Inferior parietal cortex (tissue), 1 donor: ENCODE data around the gene LRIT1.

Experiments
- DNase-seq: peaks from one replicate; pipeline ENCODE4 v3.0.0-alpha.2; 2016; ENCODE audit errors: extremely low spot score

LRIT1 gene

DNA sequence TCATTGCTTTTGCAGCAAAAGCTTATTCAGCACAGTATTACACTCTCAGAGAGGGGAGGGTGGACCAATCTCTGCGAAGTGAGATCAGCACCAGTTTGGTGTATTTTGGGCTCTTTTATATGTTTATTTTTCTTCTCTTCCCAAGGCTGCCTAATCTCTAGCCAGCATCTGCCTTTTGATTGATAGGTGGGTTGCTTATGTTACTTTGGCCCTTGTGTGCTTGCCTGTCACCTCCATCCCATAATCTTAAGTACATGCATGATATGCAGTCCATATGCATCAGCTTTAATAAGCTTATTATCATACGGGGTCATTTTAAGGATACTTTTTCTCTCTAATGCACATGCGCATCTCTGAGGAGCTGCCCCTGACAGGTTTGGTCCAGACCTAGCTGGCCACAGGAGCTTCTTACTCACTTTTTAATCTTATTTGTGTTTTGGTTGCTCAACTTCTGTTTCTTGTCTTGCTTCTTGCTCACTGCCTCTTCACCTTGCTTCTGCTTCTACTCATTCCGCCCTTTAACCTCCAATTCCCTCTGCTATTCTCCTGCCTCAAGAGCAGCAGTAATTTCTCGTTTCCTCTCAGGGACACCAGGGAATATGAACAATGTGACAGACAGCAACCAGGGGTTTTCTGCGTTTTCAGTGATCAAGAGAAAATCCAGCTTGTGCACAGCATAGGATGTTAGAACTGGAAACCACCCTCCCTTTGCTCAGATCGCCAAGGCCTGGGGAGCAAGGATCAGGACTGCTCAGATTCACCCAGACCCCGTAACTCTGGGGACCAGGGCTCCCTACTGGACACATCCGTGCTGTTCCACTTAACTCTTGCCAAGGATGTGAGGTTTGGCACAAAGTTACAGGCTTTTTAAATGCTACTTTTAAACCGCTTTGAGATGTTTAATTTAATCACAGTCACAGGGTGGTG lies 13.5 kb upstream of the LRIT1 start:
- DNase-seq: no peak

DNA sequence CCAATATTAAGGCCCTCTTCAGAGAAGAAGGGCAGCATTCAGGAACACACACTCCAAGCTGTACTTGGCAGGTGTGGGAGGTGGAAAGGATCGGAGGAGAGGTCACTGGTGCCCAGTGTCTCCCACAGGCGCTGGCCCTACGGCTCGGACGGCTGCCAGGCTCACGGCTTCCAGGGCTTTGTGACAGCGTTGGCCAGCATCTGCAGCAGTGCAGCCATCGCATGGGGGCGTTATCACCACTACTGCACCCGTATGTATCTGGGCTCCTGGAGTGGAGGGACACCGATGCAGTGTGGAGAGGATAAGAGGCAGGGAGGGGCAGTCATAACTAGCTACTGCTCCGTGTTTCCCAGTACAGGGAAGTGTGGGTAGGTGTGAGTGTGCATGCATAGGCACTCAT lies 7.4 kb upstream of the LRIT1 start:
- no peak for DNase-seq

DNA sequence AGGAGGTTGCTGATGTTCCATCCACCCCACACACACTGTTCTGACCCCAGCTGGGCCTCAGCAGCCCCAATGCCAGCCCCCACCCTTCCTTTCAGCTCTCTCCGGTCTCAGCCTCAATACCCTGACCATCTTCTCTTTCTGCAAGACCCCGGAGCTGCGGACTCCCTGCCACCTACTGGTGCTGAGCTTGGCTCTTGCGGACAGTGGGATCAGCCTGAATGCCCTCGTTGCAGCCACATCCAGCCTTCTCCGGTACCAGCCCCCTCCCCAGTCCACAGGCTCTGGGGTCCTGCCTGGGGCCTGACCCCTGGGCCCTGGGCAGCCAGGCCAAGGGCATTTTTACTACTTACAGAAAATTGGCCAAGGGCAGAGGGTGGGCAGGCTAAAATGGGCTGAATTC lies 6.2 kb upstream of the LRIT1 start:
- DNase-seq: no peak

DNA sequence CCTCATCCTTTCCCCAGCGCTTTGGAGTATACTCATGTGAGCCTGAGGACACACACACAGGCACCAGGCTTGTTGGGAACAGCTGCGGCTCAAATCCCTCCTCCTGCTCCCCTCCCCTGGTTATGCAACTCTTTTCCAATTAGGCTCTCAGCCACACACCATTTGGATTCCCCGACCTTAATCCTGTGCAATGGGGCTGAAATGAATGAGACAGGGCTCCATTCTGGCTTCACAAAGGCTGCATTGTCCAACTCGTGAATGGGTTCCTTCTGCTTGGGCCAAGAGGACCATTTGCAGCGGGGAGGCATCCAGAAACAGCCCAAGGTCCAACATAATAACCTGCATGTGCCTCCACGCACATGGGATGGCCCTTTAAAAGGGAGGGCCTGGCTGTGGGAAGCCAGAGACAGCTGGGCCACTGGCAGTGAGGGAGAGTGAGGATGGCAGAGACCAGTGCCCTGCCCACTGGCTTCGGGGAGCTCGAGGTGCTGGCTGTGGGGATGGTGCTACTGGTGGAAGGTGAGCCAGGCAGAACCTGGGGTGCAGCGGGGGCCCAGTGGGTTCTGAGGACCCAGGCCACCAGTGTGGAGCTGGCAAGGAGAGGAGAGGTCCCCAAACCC lies 3.4 kb upstream of the LRIT1 start, which contains the start of gene RGR:
Gene RGR, plus strand, starts transcription at position 403 of the 620 bp plus-strand sequence. Its CDS starts 38 bp downstream, at position 441.
- DNase-seq: peak; percentile 96

DNA sequence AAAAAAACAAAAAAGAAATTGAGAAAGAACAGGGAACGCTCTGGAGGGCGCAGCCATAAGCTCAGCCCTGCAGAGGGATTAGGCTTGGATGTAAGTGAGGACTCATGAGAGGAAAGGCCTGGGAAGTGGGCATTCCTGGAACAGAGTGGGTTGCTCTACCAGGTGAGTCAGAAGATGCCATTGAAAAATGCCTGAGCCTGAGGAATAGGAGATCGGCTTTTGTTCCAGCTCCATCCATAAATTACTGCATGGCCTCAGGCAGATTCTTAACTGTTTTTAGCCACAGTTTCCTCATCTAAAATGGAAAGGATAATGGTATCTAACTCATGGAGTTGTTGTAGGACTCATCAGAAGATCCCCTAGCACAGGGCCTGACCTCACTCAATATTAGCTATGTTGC lies 2.4 kb upstream of the LRIT1 start:
- no peak for DNase-seq

DNA sequence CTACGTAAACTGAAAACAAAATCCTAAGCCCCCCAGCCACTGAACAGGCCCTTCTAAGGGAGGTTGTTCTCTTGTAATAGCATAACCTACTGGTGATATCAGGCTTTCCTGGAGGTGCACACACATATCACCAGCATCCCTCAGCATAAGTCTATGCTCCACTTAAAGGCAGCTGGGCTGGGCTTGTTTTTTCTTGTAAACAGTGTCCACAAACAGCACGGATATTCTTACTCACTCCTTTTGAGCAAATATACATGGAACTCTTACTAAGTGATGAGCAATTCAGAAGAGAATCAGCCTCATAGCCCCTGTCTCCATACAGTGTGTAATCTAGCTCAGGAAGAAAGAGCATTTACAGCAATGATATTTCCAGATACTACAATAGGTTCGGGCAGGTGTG lies 2.4 kb downstream of the LRIT1 start:
- DNase-seq: no peak

DNA sequence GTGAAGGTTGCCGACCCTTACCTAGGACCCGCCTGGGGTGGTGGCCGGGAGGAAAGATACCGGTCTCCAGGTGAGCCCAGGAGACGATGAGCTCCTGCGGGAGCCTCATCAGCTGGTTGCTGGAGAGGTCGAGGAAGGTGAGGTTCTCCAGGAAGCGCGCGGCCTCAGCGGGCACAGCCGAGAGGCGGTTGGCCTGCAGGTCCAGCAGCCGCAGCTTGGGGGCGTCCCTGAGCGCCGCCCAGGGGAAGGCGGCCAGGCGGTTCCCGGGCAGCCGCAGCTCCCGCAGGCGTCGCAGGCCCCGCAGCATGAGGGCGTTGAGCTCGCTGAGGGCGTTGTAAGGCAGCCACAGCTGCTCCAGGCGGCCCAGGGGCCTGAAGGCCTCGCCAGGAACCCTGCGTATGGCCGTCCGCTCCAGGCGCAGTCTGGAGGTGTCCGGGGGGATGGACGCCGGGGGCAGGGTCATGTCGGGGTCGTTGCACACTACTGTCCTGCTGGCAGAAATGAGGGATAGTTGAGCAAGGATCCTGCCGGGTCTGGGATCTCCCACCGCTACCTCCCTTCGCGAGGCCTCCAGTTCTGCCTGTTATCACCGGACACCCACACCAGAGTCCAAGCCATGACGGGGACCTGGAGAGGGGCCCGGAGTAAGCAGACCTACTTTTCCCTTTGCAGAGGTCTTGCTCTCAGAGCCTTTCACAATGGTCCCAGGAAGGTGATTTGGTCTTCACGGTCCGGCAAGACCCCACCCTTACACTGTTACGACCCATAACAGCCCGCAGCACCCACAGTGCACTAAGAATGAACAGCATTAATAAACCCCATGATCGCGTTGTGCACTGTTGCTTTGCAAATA lies 3.9 kb downstream of the LRIT1 start:
- no peak for DNase-seq

DNA sequence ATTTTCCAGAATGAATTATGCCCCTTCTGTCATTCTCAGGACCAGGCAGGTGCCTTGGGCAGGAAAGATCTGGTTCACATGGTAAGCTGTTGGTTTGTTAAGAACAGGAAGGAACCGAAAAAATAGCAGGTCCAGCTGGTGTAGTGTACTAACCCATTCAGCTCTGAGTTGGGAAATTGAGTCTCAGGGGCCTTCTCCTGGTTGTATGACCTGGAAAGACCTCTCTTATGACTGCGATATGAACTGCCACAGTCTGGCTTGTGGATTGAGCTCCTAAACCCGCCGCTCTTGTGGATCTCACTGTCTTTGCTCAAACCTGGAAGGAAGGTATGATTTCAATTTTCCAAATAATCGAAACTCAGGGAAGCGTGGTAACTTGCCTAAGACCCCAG lies 4.5 kb downstream of the LRIT1 start:
- DNase-seq: no peak

DNA sequence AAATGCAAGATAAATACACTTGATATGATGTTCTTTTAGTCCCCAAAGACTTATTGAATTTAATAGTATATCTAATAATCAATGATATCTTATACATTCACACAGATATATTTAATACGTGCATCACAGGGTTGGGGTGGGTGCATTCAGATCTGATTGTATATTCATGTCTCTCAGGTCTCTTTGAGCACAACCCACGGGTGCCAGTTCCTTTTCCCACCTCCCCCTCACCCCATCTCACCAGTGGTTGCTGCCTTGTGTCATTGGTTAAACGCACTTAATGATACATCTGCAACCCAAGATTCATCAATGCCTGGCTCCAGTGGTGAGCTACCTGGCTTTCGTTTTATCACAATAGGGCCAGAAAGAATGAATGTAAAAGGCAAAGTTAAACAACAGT lies 6.2 kb downstream of the LRIT1 start:
- DNase-seq: no peak

DNA sequence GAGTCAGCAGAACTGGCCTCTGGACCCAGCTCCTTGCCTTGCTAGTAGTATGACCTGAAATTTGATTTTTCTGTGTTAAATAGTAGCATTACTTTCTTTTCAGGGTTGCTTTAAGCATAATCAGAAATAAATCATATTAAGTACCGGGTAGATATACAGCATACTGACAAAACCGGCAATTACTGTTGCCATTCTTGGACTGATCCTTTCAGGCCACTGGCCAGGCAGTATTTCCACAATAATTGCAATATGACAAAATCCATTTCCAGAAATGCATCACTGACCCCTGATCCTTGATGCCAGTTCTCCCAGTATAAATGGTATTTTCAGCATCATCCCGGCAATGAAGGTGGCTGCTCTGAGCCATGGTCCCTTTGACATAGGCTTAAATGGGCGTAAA lies 6.9 kb downstream of the LRIT1 start:
- DNase-seq: no peak

DNA sequence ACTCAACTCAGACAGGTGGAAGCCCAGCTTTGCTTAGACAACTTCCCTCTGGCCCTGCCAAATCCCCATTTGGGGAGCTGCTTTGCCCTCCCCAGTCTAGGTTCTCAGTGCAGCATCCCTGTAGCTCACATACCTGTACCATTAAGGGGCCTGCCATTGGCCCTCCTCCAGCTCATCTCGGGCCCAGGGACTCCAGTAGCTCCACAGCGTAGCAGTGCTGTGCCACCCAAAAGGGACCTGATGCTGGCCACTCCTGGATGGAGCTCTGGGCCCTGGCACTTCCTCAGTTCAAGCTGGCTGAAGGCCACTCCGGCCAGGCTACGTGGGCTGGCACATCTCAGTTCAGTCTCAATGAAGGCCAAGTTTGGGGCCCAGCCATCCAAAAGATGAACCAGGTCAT lies 7.4 kb downstream of the LRIT1 start:
- DNase-seq: no peak

DNA sequence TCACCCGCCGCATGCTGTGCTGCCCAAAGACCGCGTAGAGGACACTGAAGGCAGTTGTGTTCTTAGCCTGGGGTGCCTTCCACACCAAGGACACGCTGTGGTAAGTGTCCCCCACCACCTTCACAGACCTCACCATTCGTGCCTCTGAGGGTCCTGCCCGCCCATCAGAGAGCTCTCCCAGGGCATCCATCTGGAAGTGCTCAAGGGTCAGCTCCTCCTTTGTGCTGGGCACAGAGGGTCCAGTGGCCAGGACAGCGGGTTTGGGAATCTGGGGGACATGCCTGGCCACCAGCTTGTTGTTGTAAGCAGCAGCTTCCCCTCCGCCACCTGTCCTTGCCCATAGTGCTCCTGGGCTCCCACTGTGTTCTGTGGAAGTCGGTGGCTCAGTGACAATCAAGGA lies 9.0 kb downstream of the LRIT1 start:
- no peak for DNase-seq

DNA sequence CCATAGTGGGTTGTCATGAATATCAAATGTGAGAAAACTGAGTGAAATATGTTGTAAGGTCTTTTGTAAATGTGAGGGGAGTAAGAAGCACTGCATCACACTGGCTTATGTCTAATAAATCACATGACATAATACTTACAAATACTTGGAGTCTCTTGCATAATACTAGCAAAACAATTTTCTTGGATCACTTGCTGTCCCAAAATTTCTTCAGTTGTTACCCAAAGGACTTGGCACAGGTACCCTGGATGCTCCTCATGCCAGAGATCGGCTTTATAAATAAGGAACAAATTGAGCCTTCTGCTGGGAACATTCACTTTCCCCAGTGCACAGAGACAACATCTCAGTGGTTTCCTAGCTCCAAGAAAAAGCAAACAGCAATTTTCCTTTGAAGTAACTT lies 11.0 kb downstream of the LRIT1 start:
- DNase-seq: no peak

DNA sequence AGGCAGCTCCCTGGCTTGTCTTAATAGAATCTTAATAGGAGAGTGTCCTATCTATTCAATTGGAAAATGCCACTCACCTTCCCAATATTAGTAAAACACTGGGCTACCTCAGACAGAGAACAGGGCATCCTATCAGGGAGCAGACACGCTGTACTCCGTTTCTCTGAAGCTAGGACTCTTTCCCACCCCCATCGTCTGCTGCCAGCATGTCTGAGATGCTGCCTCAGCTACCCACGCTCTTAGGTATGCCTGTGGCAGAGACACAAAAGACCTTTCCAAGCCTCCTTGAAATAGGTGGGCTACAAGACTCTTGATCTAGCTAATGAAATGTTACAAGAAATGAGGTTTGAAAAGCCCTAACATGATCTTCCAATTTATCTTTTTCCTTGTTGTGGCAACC lies 13.5 kb downstream of the LRIT1 start:
- DNase-seq: no peak

DNA sequence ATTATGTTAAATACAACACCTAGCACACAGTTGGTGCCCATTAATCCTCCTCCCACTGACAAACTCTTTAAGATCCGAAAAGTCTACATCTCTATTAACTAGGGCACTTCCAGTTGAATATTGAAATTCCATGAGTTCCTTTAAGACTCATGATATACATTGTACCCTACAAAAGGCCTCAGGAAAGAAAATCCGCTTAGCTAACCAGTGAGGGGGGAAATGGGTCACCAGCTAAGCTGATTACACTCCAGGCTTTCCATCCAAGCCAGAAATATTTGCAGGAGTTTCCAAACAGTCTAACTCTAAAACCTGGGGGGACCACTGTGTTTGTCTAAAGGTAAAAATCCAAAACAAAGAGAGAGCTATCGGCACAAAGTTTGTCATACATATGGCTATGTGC lies 14.7 kb downstream of the LRIT1 start:
- DNase-seq: no peak

DNA sequence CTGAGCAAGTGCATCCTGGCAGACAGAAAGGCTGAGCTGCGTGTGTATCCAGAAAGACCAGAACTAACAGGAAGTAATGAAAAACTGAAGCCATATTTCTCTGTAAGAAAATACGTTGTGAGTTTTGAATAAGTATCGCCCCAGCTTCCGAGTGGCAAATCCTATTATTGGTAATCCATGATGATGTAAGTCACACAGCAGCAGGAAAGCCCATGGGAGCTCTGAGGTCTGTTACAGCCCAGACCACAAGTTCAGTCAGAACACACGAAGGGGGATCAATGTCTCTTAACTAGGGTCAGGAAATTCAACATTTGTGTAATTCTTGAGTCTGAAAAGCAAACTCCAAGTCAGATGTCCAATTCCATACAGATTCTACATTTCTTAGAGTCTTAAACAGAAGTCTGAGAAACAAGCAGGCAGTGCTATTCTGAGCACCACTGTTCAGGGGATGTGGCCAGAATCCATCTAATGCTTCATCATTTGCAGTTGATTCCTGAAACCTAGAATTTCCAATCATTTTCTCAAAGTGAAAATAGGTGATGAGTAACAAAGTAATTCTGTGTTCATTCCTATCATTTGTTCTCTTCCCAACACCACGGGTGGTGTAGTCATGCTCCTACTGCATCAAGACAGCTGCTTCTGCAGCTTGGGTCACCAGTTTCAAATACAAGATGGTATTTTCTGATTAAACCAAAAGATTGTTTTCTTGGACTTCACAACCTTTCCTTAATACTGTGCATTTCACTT lies 15.7 kb downstream of the LRIT1 start, which contains the start of gene LRIT2:
Gene LRIT2, minus strand, starts transcription at position 118 of the 747 bp plus-strand sequence. Its CDS starts 24 bp downstream, at position 94.
- peak; percentile 5 for DNase-seq

DNA sequence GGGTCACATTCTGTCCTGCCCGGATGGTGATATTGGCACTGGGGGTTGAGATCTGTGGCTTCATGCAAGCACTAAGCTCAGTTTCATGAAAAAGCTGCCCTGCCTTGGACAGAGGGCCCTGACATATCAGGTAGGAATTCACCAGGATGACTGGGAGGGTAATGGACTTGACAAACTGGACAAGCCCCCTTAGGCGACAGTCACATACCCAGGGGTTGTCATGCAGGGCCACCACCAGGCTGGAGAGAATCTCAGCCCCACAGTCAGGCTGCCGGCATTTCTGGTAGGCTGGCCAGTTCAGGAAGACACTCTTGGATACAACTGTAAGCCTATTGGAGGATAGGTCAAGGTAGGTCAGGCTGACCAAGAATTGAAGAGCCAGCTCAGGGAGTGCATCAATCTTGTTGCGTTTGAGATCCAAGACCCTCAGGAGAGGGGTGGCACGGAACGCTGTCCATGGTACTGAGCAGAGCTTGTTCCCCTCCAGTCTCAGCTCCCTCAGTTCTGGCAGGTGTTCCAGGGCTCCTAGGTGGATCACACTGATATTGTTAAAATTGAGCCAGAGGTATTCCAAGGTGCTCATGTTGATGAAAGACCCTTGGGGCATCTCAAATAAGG lies 16.8 kb downstream of the LRIT1 start:
- no peak for DNase-seq

DNA sequence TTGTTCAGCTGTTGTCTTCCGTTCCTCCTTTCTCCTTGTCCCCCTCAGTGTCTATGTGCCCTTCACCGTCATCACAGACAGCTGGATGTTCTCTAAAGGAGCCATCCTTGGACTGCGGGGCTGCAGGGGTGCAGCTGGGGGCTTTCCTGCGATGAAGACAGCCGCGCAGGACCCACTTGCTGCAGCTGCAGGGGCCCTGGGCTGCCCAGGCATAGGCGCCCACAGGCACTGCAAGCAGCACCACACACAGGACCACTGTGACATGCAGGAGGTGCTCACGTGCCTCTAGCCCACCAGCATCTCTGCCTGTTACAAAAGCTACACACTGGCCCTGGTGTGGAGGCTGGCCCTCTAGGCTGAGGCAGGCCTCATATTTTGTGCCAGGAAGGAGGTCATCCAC lies 19.4 kb downstream of the LRIT1 start:
- DNase-seq: no peak

DNA sequence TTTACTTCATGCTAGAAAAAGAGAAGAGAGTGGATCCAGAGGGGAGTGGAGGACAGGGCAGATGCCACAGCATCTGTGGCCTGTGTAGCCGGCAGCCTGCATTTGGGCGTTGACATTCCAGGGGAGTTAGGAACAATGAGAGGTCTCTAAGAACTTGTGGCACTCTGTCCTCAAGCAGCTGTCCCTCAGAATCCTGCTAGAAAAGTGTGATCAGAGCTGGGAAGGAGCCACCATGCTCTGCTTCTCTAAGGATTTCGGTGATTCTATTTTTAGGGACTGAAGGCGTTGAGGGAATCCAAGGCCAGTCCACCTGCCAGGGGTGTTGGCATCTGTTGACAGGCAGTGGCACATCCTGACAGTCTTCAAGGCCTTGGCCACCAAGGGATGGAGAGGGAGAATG lies 23.6 kb downstream of the LRIT1 start:
- DNase-seq: no peak

DNA sequence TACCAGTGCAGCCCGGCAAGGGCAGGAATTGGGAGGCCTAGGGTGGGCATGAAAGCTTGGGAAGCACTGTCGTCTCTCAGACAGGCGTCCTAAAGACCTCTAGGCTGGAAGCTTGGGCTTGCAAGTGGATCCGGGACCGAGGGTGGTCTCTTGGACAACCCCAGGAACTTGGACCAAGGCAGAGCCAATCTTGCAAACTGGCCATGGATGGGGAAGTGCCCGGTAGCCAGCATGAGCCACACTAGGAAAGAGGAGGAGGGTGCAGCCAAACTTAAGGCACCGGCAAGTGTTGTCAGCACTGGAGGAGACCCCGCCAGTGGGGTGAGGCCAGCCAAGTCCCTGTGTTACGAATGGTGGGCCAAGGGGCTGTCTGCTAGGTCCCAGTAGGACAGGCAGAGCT lies 24.5 kb downstream of the LRIT1 start:
- DNase-seq: no peak

DNA sequence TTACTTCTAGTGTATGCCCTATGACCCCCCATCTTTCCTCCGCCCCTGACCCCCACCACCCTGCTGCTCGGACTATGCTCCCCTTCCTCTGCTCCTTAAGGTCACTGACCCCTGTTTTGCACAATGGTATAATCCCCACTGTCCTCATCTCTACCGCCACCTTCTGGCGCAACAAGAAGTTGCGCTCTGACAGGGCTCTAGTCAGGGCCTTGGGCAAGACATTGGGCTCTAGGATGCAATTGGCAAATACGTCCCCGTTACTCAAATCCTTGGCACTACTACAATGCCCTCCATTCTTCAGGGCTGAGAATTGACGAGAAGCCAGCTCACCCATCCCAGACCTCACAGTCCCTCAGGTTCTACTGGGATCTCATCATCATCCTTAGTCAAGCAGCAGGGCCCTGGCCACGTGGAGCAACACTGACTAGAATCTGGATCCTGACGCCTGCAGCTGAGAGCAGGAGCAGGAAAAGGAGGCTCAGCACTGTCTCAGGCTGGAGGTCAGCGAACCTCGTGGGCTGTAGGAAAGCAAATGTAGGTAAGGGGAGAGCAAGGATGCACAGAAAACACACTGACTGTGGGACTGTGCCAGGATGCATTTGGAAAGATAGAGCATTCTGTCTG lies 26.6 kb downstream of the LRIT1 start:
- DNase-seq: no peak
